Neural cell (in vitro differentiated cells): Measurements from ENCODE around the gene HNRNPM. TPM values are rescaled to one million over a fixed set of nuclear protein-coding genes. Genes with fewer than 3 reads are reported as not detected.

ENCODE experiments used
- H2AFZ ChIP-seq: fragments of 200-600, 300-800 bp; sonication (generic), shearing (Covaris generic); 2 replicates; pipeline ENCODE4 v1.6.0; 2014; ENCODE audit warnings: low read depth, mild to moderate bottlenecking, antibody characterized with exemption, low read length, moderate library complexity
- H3F3A ChIP-seq: fragments of 200-600 bp; shearing (Covaris generic); 2 replicates; pipeline ENCODE4 v1.6.1; 2016; ENCODE audit warnings: mild to moderate bottlenecking, moderate library complexity, mixed read lengths, antibody characterized with exemption, low read length; ENCODE audit not compliant: insufficient read depth, poor library complexity, severe bottlenecking
- H3K27ac ChIP-seq: fragments of 200-600, 300-800 bp; sonication (generic), shearing (Covaris generic); 2 replicates; pipeline ENCODE4 v1.5.1; 2014; ENCODE audit warnings: mild to moderate bottlenecking, low read length, moderate library complexity
- H3K27me3 ChIP-seq: fragments of 300-800, 200-600 bp; sonication (generic), shearing (Covaris generic); 2 replicates; pipeline ENCODE4 v1.6.0; 2014; ENCODE audit warnings: mild to moderate bottlenecking, low read depth, low read length, moderate library complexity; ENCODE audit not compliant: insufficient read depth
- H3K36me3 ChIP-seq: fragments of 300-800, 200-600 bp; sonication (generic), shearing (Covaris generic); 2 replicates; pipeline ENCODE4 v1.5.1; 2014; ENCODE audit warnings: mild to moderate bottlenecking, antibody characterized with exemption, low read length, moderate library complexity; ENCODE audit not compliant: insufficient read depth
- H3K4me2 ChIP-seq: fragments of 300-800, 200-600 bp; sonication (generic), shearing (Covaris generic); 2 replicates; pipeline ENCODE4 v1.6.0; 2014; ENCODE audit warnings: mild to moderate bottlenecking, low read length
- H3K4me3 ChIP-seq: fragments of 300-800, 200-600 bp; sonication (generic), shearing (Covaris generic); 2 replicates; pipeline ENCODE4 v1.5.1; 2014; ENCODE audit warnings: mild to moderate bottlenecking, low read length, moderate library complexity
- H3K79me2 ChIP-seq: fragments of 200-600 bp; shearing (Covaris generic); replicated peaks from 2 replicates; pipeline ENCODE4 v1.6.0; 2014; ENCODE audit warnings: mild to moderate bottlenecking, low read length, moderate library complexity; ENCODE audit not compliant: insufficient read depth
- H3K9ac ChIP-seq: fragments of 300-800, 200-600 bp; sonication (generic), shearing (Covaris generic); 2 replicates; pipeline ENCODE4 v1.6.1; 2016; ENCODE audit warnings: mild to moderate bottlenecking, low read length, mixed read lengths
- H3K9me2 ChIP-seq: fragments of 200-600 bp; shearing (Covaris generic); 2 replicates; pipeline ENCODE4 v1.6.1; 2016; ENCODE audit warnings: mild to moderate bottlenecking, low read length, mixed read lengths; ENCODE audit not compliant: insufficient read depth
- H3K9me3 ChIP-seq: fragments of 200-600, 300-800 bp; sonication (generic), shearing (Covaris generic); 2 replicates; pipeline ENCODE4 v1.6.1; 2016; ENCODE audit warnings: mild to moderate bottlenecking, mixed run types, low read length, moderate library complexity, mixed read lengths
- H4K20me1 ChIP-seq: fragments of 200-600 bp; shearing (Covaris generic); 2 replicates; pipeline ENCODE4 v1.6.1; 2016; ENCODE audit warnings: mild to moderate bottlenecking, mixed run types; ENCODE audit not compliant: insufficient read depth
- EP300 ChIP-seq: fragments of 450-650 bp; conservative IDR thresholded peaks from 2 replicates; pipeline ENCODE4 v1.6.1; 2014; ENCODE audit warnings: antibody characterized with exemption, mild to moderate bottlenecking, moderate library complexity; ENCODE audit not compliant: poor library complexity, severe bottlenecking
- EZH2 ChIP-seq: fragments of 200-600, 300-800 bp; shearing (Covaris generic), sonication (generic); IDR thresholded peaks from 2 replicates; pipeline ENCODE4 v1.6.1; 2014; ENCODE audit warnings: antibody characterized with exemption, low read length, borderline replicate concordance, mild to moderate bottlenecking; ENCODE audit not compliant: insufficient read depth, poor library complexity, severe bottlenecking
- MXI1 ChIP-seq: fragments of 450-650 bp; conservative IDR thresholded peaks from 2 replicates; pipeline ENCODE4 v1.6.1; 2014; ENCODE audit warnings: antibody characterized with exemption, mild to moderate bottlenecking; ENCODE audit not compliant: poor library complexity, severe bottlenecking
- POLR2AphosphoS5 ChIP-seq: IDR thresholded peaks from 2 replicates; pipeline ENCODE4 v1.6.1; 2012
- RAD21 ChIP-seq: fragments of 450-650 bp; conservative IDR thresholded peaks from 2 replicates; pipeline ENCODE4 v1.6.1; 2014; ENCODE audit warnings: antibody characterized with exemption, mild to moderate bottlenecking, moderate library complexity
- SMC3 ChIP-seq: fragments of 450-650 bp; conservative IDR thresholded peaks from 2 replicates; pipeline ENCODE4 v1.6.1; 2014; ENCODE audit warnings: antibody characterized with exemption, mild to moderate bottlenecking, moderate library complexity; ENCODE audit not compliant: poor library complexity
- TAF1 ChIP-seq: IDR thresholded peaks from 2 replicates; pipeline ENCODE4 v1.6.1; 2012; ENCODE audit warnings: low read depth
- polyA plus RNA-seq: library from polyadenylated mRNA; depleted of rRNA; stranded (reverse); fragments of >200 nt; gene quantifications from 2 replicates; pipeline ENCODE4 v1.2.3, GENCODE V29; 2014
- TF ChIP-seq, protein P1 (sequence below): IDR thresholded peaks from 2 replicates; pipeline ENCODE4 v1.6.1; 2012; ENCODE audit warnings: borderline replicate concordance
- TF ChIP-seq, protein P2 (sequence below): fragments of 450-650 bp; IDR thresholded peaks from 2 replicates; pipeline ENCODE4 v1.5.1; 2014; ENCODE audit warnings: antibody characterized with exemption, mild to moderate bottlenecking, moderate library complexity; ENCODE audit not compliant: poor library complexity, severe bottlenecking

Gene HNRNPM
- polyA plus RNA-seq, 1 donor from 2014 or later, result 91.7 TPM

DNA sequence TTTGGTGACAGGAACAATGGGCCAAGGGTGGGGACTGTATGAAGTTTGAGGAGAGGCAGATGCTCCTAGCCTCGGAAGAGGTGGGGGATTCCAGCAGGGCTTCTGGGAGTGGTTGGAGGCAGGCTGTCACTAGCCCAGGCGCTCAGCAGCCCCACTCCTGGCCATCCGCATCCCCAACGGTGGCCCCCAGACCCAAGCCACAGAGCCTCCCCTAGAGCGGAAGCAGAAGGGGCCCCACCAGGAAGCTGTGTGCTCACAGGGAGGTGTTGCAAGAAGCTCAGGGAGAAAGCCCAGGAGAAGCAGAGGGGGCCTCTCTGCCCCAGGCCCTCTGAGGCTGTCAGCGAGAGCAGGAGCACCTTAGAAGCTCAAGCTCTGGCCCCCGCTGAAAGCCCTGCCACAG is 49.4 kb downstream of the HNRNPM start:
- Histone ChIP-seq H3K36me3 (no peaks in the 10 kb centered on the region), H3K9me3 (no peaks in the 10 kb centered on the region), H3K9ac (no peak overlapping the region), H3K27ac (no peak overlapping the region), H4K20me1 (no peaks in the 10 kb centered on the region), H3K79me2 (no peaks in the 10 kb centered on the region), H2AFZ (no peak overlapping the region), H3K9me2 (no peaks in the 10 kb centered on the region), H3K27me3 (no peaks in the 10 kb centered on the region), H3K4me2 (no peak overlapping the region), H3K4me3 (no peak overlapping the region), H3F3A (no peaks in the 10 kb centered on the region)
- TF ChIP-seq EZH2, result no peak
- TF ChIP-seq, protein P1, sequence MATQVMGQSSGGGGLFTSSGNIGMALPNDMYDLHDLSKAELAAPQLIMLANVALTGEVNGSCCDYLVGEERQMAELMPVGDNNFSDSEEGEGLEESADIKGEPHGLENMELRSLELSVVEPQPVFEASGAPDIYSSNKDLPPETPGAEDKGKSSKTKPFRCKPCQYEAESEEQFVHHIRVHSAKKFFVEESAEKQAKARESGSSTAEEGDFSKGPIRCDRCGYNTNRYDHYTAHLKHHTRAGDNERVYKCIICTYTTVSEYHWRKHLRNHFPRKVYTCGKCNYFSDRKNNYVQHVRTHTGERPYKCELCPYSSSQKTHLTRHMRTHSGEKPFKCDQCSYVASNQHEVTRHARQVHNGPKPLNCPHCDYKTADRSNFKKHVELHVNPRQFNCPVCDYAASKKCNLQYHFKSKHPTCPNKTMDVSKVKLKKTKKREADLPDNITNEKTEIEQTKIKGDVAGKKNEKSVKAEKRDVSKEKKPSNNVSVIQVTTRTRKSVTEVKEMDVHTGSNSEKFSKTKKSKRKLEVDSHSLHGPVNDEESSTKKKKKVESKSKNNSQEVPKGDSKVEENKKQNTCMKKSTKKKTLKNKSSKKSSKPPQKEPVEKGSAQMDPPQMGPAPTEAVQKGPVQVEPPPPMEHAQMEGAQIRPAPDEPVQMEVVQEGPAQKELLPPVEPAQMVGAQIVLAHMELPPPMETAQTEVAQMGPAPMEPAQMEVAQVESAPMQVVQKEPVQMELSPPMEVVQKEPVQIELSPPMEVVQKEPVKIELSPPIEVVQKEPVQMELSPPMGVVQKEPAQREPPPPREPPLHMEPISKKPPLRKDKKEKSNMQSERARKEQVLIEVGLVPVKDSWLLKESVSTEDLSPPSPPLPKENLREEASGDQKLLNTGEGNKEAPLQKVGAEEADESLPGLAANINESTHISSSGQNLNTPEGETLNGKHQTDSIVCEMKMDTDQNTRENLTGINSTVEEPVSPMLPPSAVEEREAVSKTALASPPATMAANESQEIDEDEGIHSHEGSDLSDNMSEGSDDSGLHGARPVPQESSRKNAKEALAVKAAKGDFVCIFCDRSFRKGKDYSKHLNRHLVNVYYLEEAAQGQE, result no peak
- no peak for TF ChIP-seq TAF1
- no peak for TF ChIP-seq EP300
- TF ChIP-seq SMC3, result no peak
- TF ChIP-seq POLR2AphosphoS5, result no peak
- TF ChIP-seq, protein P2, sequence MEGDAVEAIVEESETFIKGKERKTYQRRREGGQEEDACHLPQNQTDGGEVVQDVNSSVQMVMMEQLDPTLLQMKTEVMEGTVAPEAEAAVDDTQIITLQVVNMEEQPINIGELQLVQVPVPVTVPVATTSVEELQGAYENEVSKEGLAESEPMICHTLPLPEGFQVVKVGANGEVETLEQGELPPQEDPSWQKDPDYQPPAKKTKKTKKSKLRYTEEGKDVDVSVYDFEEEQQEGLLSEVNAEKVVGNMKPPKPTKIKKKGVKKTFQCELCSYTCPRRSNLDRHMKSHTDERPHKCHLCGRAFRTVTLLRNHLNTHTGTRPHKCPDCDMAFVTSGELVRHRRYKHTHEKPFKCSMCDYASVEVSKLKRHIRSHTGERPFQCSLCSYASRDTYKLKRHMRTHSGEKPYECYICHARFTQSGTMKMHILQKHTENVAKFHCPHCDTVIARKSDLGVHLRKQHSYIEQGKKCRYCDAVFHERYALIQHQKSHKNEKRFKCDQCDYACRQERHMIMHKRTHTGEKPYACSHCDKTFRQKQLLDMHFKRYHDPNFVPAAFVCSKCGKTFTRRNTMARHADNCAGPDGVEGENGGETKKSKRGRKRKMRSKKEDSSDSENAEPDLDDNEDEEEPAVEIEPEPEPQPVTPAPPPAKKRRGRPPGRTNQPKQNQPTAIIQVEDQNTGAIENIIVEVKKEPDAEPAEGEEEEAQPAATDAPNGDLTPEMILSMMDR, result no peak
- TF ChIP-seq RAD21, result no peak
- TF ChIP-seq MXI1, result no peak

DNA sequence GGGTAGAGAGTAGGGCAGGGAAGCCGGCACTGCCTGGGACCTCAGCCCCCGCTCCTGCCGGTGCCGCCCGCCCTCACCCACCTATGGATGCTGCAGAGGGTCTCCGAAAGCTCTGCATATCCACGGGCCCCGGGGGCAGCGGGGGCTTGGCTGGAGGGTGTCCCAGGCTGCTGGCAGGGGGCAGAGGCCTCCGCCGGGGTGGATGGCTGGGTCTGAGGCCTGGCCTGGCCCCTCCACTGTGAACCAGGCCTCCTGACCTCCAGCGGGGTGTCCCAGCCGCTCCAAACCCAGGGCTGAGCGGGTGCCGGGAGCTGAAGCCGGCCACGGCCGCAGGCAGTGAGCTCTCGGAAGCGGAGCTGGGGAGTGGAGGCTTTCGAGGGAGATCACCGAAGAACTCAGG is 53.5 kb downstream of the HNRNPM start:
- no peak overlapping the region for H3K4me2 ChIP-seq
- no peaks in the 10 kb centered on the region for H4K20me1 ChIP-seq
- no peak for TF ChIP-seq RAD21
- TF ChIP-seq MXI1, result no peak
- no peak for TF ChIP-seq SMC3
- H3K36me3 ChIP-seq, result no peaks in the 10 kb centered on the region
- no peak overlapping the region for H3K27ac ChIP-seq
- H3F3A ChIP-seq, result no peaks in the 10 kb centered on the region
- H3K9me3 ChIP-seq, result no peaks in the 10 kb centered on the region
- no peak overlapping the region for H2AFZ ChIP-seq
- H3K9ac ChIP-seq, result no peak overlapping the region
- H3K4me3 ChIP-seq, result no peak overlapping the region
- H3K9me2 ChIP-seq, result no peaks in the 10 kb centered on the region
- H3K79me2 ChIP-seq, result no peaks in the 10 kb centered on the region
- H3K27me3 ChIP-seq, result no peaks in the 10 kb centered on the region
